ENCODE measurements around the gene TBC1D5. TPM values are rescaled to one million over a fixed set of nuclear protein-coding genes. Genes with fewer than 3 reads are reported as not detected.

Gene TBC1D5
- total and polyA plus RNA-seq, 7 donors: 7.2 to 82.3 (median 43.7) TPM

- H3K36me3 ChIP-seq: no peaks in the 10 kb centered on the region
- no peaks in the 10 kb centered on the region for H3K27me3 ChIP-seq
- TF ChIP-seq POLR2A (IDR thresholded peaks at IDR 0.05): no peak
- no peak for TF ChIP-seq POLR2AphosphoS5 (IDR thresholded peaks at IDR 0.05)
- TF ChIP-seq CTCF (IDR thresholded peaks at IDR 0.05): no peak
- H3K4me3 ChIP-seq: no peak overlapping the region
- DNase-seq: no peak
- no peak overlapping the region for H3K27ac ChIP-seq
- H3K9me3 ChIP-seq: no peaks in the 10 kb centered on the region
- intact Hi-C loops (cut with DNase I): no loop called here
- no peaks in the 10 kb centered on the region for H3K4me1 ChIP-seq
Measured at GRCh38 chr3:17257269-17257668, 485.2 kb downstream of the TBC1D5 start.

GRCh38 chr3:17243621-17244020 is 498.8 kb downstream of the TBC1D5 start:
- intact Hi-C loops (cut with DNase I): no loop called here
- Histone ChIP-seq H3K27ac (no peak overlapping the region), H3K4me3 (no peak overlapping the region), H3K4me1 (no peaks in the 10 kb centered on the region), H3K36me3 (no peaks in the 10 kb centered on the region), H3K27me3 (no peaks in the 10 kb centered on the region), H3K9me3 (no peaks in the 10 kb centered on the region)
- DNase-seq: no peak
- TF ChIP-seq POLR2AphosphoS5 (IDR thresholded peaks at IDR 0.05) (no peak), CTCF (IDR thresholded peaks at IDR 0.05) (no peak), POLR2A (IDR thresholded peaks at IDR 0.05) (no peak), EP300 (IDR thresholded peaks at IDR 0.05) (no peak)
- 76 to 83% methylated on average over 1 of the region's 1 CpG for WGBS, 2 donors

- Histone ChIP-seq H3K9me3 (no peaks in the 10 kb centered on the region), H3K4me1 (peaks cover 0 to 3% (median 0%) of the 10 kb centered on the region in 4 donors), H3K4me3 (no peak overlapping the region), H3K27me3 (no peaks in the 10 kb centered on the region), H3K27ac (no peak overlapping the region), H3K36me3 (peaks cover 0 to 5% (median 0%) of the 10 kb centered on the region in 4 donors)
- DNase-seq: no peak
- no peak for TF ChIP-seq EP300 (IDR thresholded peaks at IDR 0.05)
- TF ChIP-seq CTCF (IDR thresholded peaks at IDR 0.05): no peak
- no peak for TF ChIP-seq POLR2A (IDR thresholded peaks at IDR 0.05)
- no peak for TF ChIP-seq POLR2AphosphoS5 (IDR thresholded peaks at IDR 0.05)
- intact Hi-C loops (cut with DNase I): no loop called here
Measured at GRCh38 chr3:17239417-17239816, 503.0 kb downstream of the TBC1D5 start.

- H3K36me3 ChIP-seq: peaks cover 0 to 5% (median 0%) of the 10 kb centered on the region in 4 donors
- TF ChIP-seq POLR2AphosphoS5 (IDR thresholded peaks at IDR 0.05) (no peak), POLR2A (IDR thresholded peaks at IDR 0.05) (no peak), CTCF (IDR thresholded peaks at IDR 0.05) (no peak), EP300 (IDR thresholded peaks at IDR 0.05) (no peak)
- no peak overlapping the region for H3K27ac ChIP-seq
- no peak overlapping the region for H3K4me3 ChIP-seq
- H3K4me1 ChIP-seq: peaks cover 0 to 3% (median 0%) of the 10 kb centered on the region in 4 donors
- DNase-seq: no peak
- no peaks in the 10 kb centered on the region for H3K27me3 ChIP-seq
- intact Hi-C loops (cut with DNase I): no loop called here
- no peaks in the 10 kb centered on the region for H3K9me3 ChIP-seq
Measured at GRCh38 chr3:17238023-17238422, 504.4 kb downstream of the TBC1D5 start.

- H3K4me3 ChIP-seq: no peak overlapping the region
- intact Hi-C loops (cut with DNase I): no loop called here
- no peak for DNase-seq
- TF ChIP-seq POLR2AphosphoS5 (IDR thresholded peaks at IDR 0.05) (no peak), CTCF (IDR thresholded peaks at IDR 0.05) (no peak), EP300 (IDR thresholded peaks at IDR 0.05) (no peak), POLR2A (IDR thresholded peaks at IDR 0.05) (no peak)
- peaks cover 0 to 7% (median 0%) of the 10 kb centered on the region in 4 donors for H3K4me1 ChIP-seq
- no peak overlapping the region for H3K27ac ChIP-seq
- no peaks in the 10 kb centered on the region for H3K27me3 ChIP-seq
- H3K9me3 ChIP-seq: no peaks in the 10 kb centered on the region
- H3K36me3 ChIP-seq: peaks cover 0 to 5% (median 0%) of the 10 kb centered on the region in 4 donors
Measured at GRCh38 chr3:17235310-17235709, 507.1 kb downstream of the TBC1D5 start.

Measured in sigmoid colon (tissue), 7 donors.